ENCODE measurements around the gene CHD8.
"Not testable (repeated sequence)": the region's sequence is repeated elsewhere in the genome, so short reads cannot be mapped to it uniquely, and the experiment has no call there.

The CHD8 gene

DNA sequence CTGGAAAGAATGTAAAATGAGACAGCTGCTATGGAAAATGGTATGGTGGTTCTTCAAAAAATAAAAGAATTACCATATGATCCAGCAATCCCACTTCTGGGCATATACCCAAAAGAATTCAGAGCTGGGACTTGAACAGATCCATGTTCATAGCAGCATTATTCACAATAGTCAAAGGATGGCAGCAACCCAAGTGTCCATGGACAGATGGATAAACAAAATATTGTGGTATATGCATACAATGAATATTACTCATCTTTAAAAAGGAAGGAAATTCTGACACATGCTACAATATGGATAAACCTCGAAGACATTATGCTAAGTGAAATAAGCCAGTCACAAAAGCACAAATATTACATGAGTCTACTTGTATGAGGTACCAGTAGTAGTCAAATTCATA, 11.7 kb upstream of the CHD8 start:
- no peak for DNase-seq (ENCODE audit: low spot score)
- in situ Hi-C loops (cut with MboI; ENCODE audit: low pct_unique_long_range_greater_than_20kb, low sequenced_read_pairs, unreplicated experiment) = no loop called here
- TF ChIP-seq, protein P1, sequence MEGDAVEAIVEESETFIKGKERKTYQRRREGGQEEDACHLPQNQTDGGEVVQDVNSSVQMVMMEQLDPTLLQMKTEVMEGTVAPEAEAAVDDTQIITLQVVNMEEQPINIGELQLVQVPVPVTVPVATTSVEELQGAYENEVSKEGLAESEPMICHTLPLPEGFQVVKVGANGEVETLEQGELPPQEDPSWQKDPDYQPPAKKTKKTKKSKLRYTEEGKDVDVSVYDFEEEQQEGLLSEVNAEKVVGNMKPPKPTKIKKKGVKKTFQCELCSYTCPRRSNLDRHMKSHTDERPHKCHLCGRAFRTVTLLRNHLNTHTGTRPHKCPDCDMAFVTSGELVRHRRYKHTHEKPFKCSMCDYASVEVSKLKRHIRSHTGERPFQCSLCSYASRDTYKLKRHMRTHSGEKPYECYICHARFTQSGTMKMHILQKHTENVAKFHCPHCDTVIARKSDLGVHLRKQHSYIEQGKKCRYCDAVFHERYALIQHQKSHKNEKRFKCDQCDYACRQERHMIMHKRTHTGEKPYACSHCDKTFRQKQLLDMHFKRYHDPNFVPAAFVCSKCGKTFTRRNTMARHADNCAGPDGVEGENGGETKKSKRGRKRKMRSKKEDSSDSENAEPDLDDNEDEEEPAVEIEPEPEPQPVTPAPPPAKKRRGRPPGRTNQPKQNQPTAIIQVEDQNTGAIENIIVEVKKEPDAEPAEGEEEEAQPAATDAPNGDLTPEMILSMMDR (IDR thresholded peaks at IDR 0.05; ENCODE audit: extremely low read depth, insufficient read depth, missing control alignments) = no peak

DNA sequence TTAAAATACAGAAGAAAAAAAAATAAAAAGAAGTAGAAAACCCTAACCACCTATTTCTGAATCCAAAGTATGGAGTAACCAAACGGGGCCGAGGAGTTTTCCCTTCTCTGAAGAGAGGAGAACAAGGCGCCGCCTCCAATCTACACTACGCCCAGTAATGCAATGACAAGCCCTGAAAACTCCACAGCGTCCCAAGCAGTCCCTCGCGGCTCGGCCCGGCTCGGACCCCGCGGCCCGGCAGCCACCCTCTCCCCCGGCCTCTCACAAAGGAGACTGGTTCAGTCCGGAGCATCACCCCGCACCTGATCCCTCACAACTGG, 371 bp downstream of the CHD8 start:
- TF ChIP-seq, protein P1 (IDR thresholded peaks at IDR 0.05; ENCODE audit: extremely low read depth, insufficient read depth, missing control alignments) = no peak
- in situ Hi-C loops (cut with MboI; ENCODE audit: low pct_unique_long_range_greater_than_20kb, low sequenced_read_pairs, unreplicated experiment) = no loop called here
- no peak for DNase-seq (ENCODE audit: low spot score)

DNA sequence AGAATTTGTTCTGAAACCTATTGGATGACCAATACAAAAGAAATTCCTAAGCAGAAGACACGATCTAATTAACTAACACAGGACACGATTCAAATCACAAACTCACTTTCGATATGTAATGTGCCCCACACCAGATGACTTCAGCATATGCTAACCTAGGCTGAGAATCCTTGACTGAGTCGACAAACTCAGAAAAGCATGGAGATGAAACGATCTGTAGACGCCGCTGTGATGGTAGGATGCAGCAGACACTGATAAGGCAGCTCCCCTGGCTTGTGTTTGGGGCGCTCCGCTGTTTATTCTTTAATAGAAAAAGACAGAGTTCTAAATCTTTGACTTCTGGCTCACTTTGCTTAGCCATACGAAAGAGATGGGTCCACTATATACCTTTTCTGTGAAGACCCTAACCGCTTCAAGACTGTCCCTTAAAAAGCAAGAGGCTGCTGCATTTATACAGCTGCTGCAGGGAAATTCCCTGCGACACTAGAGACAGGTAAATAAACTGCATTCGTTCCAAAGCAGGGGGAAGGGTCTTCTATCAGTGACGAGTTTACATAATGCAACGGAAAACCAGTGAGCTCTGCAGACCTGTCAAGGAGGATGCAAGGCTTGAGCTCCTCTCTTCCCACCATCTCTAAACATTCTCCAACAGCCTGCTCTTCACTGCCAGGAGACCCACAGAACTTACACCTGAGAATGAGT, 929 bp downstream of the CHD8 start:
- TF ChIP-seq, protein P1 (IDR thresholded peaks at IDR 0.05; ENCODE audit: extremely low read depth, insufficient read depth, missing control alignments) = no peak
- in situ Hi-C loops (cut with MboI; ENCODE audit: low pct_unique_long_range_greater_than_20kb, low sequenced_read_pairs, unreplicated experiment) = no loop called here
- DNase-seq (ENCODE audit: low spot score) = no peak

DNA sequence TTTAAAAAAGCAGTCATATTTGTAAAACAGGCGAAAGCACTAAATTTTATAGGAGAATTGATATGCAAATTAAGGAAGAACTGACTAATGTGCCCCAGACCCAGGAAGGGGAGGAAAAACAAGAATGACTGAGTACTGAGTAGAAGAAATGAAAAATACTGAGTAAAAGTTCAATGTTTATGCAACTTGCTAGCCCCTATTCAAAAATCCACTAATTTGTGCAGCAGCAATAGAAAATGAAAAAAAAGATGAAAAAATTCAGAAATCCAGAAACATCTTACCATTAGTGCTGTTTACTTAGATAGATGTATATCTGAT, 6.1 kb downstream of the CHD8 start:
- TF ChIP-seq, protein P1 (IDR thresholded peaks at IDR 0.05; ENCODE audit: extremely low read depth, insufficient read depth, missing control alignments) = no peak
- in situ Hi-C loops (cut with MboI; ENCODE audit: low pct_unique_long_range_greater_than_20kb, low sequenced_read_pairs, unreplicated experiment) = no loop called here
- no peak for DNase-seq (ENCODE audit: low spot score)

DNA sequence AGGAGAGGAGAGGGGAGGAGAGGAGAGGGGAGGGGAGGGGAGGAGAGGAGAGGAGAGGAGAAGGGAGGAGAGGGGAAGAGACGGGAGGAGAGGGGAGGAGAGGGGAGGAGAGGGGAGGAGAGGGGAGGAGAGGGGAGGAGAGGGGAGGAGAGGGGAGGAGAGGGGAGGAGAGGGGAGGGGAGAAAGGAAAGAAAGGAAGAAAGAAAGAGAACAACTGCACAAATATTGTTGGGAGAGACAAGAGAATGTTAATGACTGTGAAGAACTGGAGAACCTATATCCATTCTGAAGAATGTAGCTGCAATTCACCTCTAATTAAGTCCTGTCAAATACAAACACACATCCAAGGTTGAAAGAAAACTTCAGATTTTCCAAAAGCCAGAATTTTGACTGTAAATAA, 13.3 kb downstream of the CHD8 start:
- DNase-seq (ENCODE audit: low spot score); in situ Hi-C loops (cut with MboI; ENCODE audit: low pct_unique_long_range_greater_than_20kb, low sequenced_read_pairs, unreplicated experiment): not testable (repeated sequence)

DNA sequence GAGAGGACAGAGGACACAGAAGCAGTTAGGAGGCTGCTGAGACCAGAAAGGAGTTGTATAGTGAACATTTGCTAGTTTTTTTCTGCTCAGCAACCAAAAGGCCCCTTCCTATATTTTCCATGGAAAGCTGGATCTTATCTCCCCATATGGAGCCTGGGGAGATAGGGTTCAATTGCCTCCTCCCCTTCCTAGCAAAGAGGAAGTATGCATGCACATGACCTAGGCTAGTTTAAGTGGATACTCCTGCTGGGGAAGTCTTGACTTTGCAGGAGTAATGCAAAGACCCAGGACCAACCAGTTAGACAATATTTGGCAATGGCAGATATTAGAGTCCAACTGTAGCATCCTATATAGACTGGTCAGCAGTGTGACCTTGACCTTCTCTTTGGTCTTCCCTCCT, 15.1 kb downstream of the CHD8 start:
- no peak for DNase-seq (ENCODE audit: low spot score)
- in situ Hi-C loops (cut with MboI; ENCODE audit: low pct_unique_long_range_greater_than_20kb, low sequenced_read_pairs, unreplicated experiment) = no loop called here
- TF ChIP-seq, protein P1 (IDR thresholded peaks at IDR 0.05; ENCODE audit: extremely low read depth, insufficient read depth, missing control alignments) = no peak

DNA sequence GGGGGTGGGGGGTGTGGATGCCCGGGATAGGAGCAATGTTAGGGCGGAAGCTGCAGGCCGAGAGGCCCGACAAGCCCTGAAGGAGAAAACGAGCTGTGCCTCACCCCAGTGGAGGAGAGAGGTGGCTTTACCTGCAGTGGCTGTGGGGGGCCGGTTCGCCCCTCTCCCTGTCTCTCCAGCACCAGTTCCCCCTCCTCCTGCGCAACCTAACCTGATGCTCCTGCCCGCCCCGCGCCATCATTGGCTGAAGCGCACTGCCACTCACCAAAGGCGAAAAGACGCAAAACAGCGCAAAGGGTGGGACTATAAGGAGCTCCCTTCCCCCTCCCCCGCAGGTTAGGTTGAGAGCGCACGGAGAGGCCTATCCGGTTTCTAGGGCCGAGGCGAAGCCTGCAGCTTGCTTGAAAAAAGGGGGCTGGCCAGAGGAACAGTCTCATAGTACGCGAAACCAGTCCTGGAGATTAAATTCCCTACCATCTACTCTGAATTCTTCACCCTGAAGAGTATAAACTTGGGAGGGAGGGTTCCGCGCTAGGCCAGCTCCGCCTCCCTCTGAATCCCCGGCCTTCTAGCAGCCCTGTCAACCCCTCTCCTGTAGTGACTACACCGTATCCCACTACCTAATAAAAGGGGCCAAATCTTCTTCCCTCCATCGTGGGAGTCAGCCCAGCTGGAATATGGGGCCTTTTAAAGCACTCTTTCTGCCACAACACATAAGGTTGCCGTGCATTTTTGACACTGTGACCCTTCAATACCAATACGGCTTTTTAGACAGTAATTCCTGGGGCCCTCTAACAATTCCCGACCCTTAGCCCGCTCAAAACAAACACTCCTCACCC, 18.6 kb downstream of the CHD8 start:
- in situ Hi-C loops (cut with MboI; ENCODE audit: low pct_unique_long_range_greater_than_20kb, low sequenced_read_pairs, unreplicated experiment) = no loop called here
- peak; percentile 91 for DNase-seq (ENCODE audit: low spot score)
- TF ChIP-seq, protein P1 (IDR thresholded peaks at IDR 0.05; ENCODE audit: extremely low read depth, insufficient read depth, missing control alignments) = no peak
